HepG2 (cell line): ENCODE data around the gene FUT3. TPM values are rescaled to one million over a fixed set of nuclear protein-coding genes. Genes with fewer than 3 reads are reported as not detected.
A peak's percentile ranks its signal among the peaks of the same experiment; 100 is the strongest.

ENCODE experiments used
- BHLHE40 ChIP-seq: IDR thresholded peaks from 2 replicates; pipeline ENCODE4 v1.6.1; 2011; ENCODE audit warnings: low read length, improper control_type of control experiment
- CENPX ChIP-seq: sonication (generic); formaldehyde crosslinking; IDR thresholded peaks from 2 replicates; pipeline ENCODE4 v1.9.0; 2021; ENCODE audit warnings: mild to moderate bottlenecking, missing genetic modification reagents, moderate library complexity
- EHMT2 ChIP-seq: fragments of 200-600 bp; sonication (generic); IDR thresholded peaks from 2 replicates; pipeline ENCODE4 v1.7.0; 2017; ENCODE audit warnings: antibody characterized with exemption, low read depth, low read length, borderline replicate concordance
- JUN ChIP-seq: sonication (generic); formaldehyde crosslinking; IDR thresholded peaks from 2 replicates; pipeline ENCODE4 v1.4.0; 2020; ENCODE audit warnings: mild to moderate bottlenecking, missing genetic modification reagents
- MEF2D ChIP-seq: sonication (generic); formaldehyde crosslinking; IDR thresholded peaks from 2 replicates; pipeline ENCODE4 v1.5.1; 2020; ENCODE audit warnings: mild to moderate bottlenecking, missing genetic modification reagents
- MEIS2 ChIP-seq: sonication (generic); formaldehyde crosslinking; IDR thresholded peaks from 2 replicates; pipeline ENCODE4 v1.9.0; 2021; ENCODE audit warnings: mild to moderate bottlenecking, missing genetic modification reagents
- RFXAP ChIP-seq: sonication (generic); formaldehyde crosslinking; IDR thresholded peaks from 2 replicates; pipeline ENCODE4 v1.4.0; 2020; ENCODE audit warnings: missing genetic modification reagents, borderline replicate concordance
- SMYD3 ChIP-seq: sonication (generic); formaldehyde crosslinking; IDR thresholded peaks from 2 replicates; pipeline ENCODE4 v1.8.1; 2023; ENCODE audit warnings: mild to moderate bottlenecking, missing genetic modification reagents
- ZMAT3 ChIP-seq: sonication (generic); formaldehyde crosslinking; conservative IDR thresholded peaks from 2 replicates; pipeline ENCODE4 v1.7.0; 2021; ENCODE audit warnings: missing genetic modification reagents
- ZMYM3 ChIP-seq: sonication (generic); formaldehyde crosslinking; IDR thresholded peaks from 2 replicates; pipeline ENCODE4 v1.5.1; 2020; ENCODE audit warnings: mild to moderate bottlenecking, missing genetic modification reagents
- ZNF850 ChIP-seq: sonication (generic); formaldehyde crosslinking; conservative IDR thresholded peaks from 2 replicates; pipeline ENCODE4 v1.9.0; 2021; ENCODE audit warnings: mild to moderate bottlenecking, missing genetic modification reagents
- polyA plus RNA-seq, 8 experiments: library from polyadenylated mRNA; depleted of rRNA in 3 of 8; stranded (reverse) in 7 of 8; unstranded in 1 of 8; fragments of >200 nt; fragmentation: Illumina TruSeq in 4 of 8; extraction: Trizol in 4 of 8; gene quantifications; 2 replicates each; pipeline versions ENCODE4 v1.2.1 to v1.2.3, GENCODE V29; 2011 to 2016; ENCODE audit warnings: low read depth in 4 of 8, missing spikeins in 1 of 8, mixed read lengths in 1 of 8; ENCODE audit not compliant: insufficient read depth in 1 of 8
- total RNA-seq, 5 experiments: library from RNA; depleted of rRNA; stranded (reverse); fragments of >200 nt; fragmentation: Illumina TruSeq; extraction: Trizol; gene quantifications; 2 replicates each; pipeline ENCODE4 v1.2.3, GENCODE V29; 2016; ENCODE audit warnings: low read depth in 1 of 5
- TF ChIP-seq, protein P1 (sequence below): sonication (generic); formaldehyde crosslinking; IDR thresholded peaks from 2 replicates; pipeline ENCODE4 v1.8.0; 2022; ENCODE audit warnings: mild to moderate bottlenecking, missing genetic modification reagents, moderate library complexity
- TF ChIP-seq, protein P2 (sequence below): sonication (generic); formaldehyde crosslinking; IDR thresholded peaks from 2 replicates; pipeline ENCODE4 v1.4.0; 2020; ENCODE audit warnings: mild to moderate bottlenecking, missing genetic modification reagents
- TF ChIP-seq, protein P3 (sequence below): sonication (generic); formaldehyde crosslinking; IDR thresholded peaks from 2 replicates; pipeline ENCODE4 v1.9.0; 2021; ENCODE audit warnings: missing genetic modification reagents, borderline replicate concordance

The FUT3 gene
- total and polyA plus RNA-seq, 2 of the 13 experiments (the other 11 are each of a cell fraction or from before 2014, with no cell fraction given), result 0.53 to 1.1 TPM

DNA sequence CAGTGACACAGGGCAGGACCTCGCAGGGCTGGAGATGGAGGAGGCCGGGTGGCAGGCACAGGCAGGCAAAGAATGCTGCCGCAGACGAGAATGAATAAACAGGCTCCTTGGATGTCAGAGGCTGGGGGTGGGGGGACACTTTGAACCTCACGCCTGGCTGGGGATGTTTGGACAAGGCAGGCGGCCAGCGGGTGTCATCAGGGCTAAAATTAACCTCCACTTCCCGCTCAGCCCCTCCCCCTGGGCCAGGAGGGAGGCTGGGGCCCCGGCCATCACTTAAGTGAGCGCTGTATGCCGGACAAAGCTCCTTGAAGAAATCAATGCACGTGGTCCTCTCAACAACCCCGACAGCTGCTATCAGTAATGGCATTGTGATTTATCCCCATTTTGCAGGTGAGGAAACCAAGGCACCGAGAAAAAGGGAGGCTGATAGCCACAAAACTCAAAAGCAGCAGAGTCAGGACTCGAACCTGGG, 29.4 kb upstream of the FUT3 start (continued):
- TF ChIP-seq MEF2D (CRISPR knock-in tag), result peak; percentile 100
- peak; percentile 66; the same call in 1 of the 2 replicates for TF ChIP-seq ZMAT3 (CRISPR knock-in tag)
- TF ChIP-seq JUN, result no peak
- no peak for TF ChIP-seq EHMT2
- no peak for TF ChIP-seq CENPX
- TF ChIP-seq, protein P1, sequence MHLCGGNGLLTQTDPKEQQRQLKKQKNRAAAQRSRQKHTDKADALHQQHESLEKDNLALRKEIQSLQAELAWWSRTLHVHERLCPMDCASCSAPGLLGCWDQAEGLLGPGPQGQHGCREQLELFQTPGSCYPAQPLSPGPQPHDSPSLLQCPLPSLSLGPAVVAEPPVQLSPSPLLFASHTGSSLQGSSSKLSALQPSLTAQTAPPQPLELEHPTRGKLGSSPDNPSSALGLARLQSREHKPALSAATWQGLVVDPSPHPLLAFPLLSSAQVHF, result no peak
- TF ChIP-seq BHLHE40, result peak; percentile 62; the same call in 1 of the 2 replicates
- peak; percentile 77; the same call in 1 of the 2 replicates for TF ChIP-seq MEIS2
- TF ChIP-seq ZNF850 (CRISPR knock-in tag), result no peak
- peak; percentile 90; the same call in 1 of the 2 replicates for TF ChIP-seq ZMYM3 (CRISPR knock-in tag)
- peak; percentile 44; the same call in 1 of the 2 replicates for TF ChIP-seq RFXAP
- TF ChIP-seq, protein P2, sequence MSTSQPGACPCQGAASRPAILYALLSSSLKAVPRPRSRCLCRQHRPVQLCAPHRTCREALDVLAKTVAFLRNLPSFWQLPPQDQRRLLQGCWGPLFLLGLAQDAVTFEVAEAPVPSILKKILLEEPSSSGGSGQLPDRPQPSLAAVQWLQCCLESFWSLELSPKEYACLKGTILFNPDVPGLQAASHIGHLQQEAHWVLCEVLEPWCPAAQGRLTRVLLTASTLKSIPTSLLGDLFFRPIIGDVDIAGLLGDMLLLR (CRISPR knock-in tag), result 0 out of 2 replicates have a peak, but pooled peaks have one; percentile 44
- TF ChIP-seq SMYD3, result peak; percentile 48; the same call in 1 of the 2 replicates
- TF ChIP-seq, protein P3, sequence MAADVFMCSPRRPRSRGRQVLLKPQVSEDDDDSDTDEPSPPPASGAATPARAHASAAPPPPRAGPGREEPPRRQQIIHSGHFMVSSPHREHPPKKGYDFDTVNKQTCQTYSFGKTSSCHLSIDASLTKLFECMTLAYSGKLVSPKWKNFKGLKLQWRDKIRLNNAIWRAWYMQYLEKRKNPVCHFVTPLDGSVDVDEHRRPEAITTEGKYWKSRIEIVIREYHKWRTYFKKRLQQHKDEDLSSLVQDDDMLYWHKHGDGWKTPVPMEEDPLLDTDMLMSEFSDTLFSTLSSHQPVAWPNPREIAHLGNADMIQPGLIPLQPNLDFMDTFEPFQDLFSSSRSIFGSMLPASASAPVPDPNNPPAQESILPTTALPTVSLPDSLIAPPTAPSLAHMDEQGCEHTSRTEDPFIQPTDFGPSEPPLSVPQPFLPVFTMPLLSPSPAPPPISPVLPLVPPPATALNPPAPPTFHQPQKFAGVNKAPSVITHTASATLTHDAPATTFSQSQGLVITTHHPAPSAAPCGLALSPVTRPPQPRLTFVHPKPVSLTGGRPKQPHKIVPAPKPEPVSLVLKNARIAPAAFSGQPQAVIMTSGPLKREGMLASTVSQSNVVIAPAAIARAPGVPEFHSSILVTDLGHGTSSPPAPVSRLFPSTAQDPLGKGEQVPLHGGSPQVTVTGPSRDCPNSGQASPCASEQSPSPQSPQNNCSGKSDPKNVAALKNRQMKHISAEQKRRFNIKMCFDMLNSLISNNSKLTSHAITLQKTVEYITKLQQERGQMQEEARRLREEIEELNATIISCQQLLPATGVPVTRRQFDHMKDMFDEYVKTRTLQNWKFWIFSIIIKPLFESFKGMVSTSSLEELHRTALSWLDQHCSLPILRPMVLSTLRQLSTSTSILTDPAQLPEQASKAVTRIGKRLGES, result no peak
